Measurements from ENCODE around the gene GALNTL6. TPM values are rescaled to one million over a fixed set of nuclear protein-coding genes. Genes with fewer than 3 reads are reported as not detected.

Gene GALNTL6
- total RNA-seq, 6 donors from 2014 or later: 0.26 to 18.9 TPM; not detected in 4

- Histone ChIP-seq H3K4me3 (no peak overlapping the region), H3K36me3 (no peaks in the 10 kb centered on the region), H3K4me1 (peaks cover 0 to 3% (median 0%) of the 10 kb centered on the region in 4 donors), H3K9me3 (no peaks in the 10 kb centered on the region), H3K27me3 (no peaks in the 10 kb centered on the region), H3K27ac (no peak overlapping the region)
- WGBS, 2 donors: 56 to 58% methylated on average over 3 of the region's 3 CpGs
- DNase-seq (no peak), ATAC-seq (ENCODE audit: low FRiP score in 2 of 2) (no peak)
- TF ChIP-seq POLR2AphosphoS5 (IDR thresholded peaks at IDR 0.05): no peak
- no peak for TF ChIP-seq CTCF (IDR thresholded peaks at IDR 0.05)
- TF ChIP-seq EP300 (IDR thresholded peaks at IDR 0.05): no peak
- no peak for TF ChIP-seq POLR2A (IDR thresholded peaks at IDR 0.05)
Measured at GRCh38 chr4:172578712-172579111, 765.5 kb downstream of the GALNTL6 start.

- TF ChIP-seq EP300 (IDR thresholded peaks at IDR 0.05) (no peak), POLR2AphosphoS5 (IDR thresholded peaks at IDR 0.05) (no peak), POLR2A (IDR thresholded peaks at IDR 0.05) (no peak), CTCF (IDR thresholded peaks at IDR 0.05) (no peak)
- DNase-seq (no peak), ATAC-seq (ENCODE audit: low FRiP score in 2 of 2) (no peak)
- Histone ChIP-seq H3K27ac (no peak overlapping the region), H3K4me1 (no peaks in the 10 kb centered on the region), H3K9me3 (no peaks in the 10 kb centered on the region), H3K4me3 (no peak overlapping the region), H3K36me3 (no peaks in the 10 kb centered on the region), H3K27me3 (no peaks in the 10 kb centered on the region)
- 70 to 71% methylated on average over 2 of the region's 2 CpGs for WGBS, 2 donors
Measured at GRCh38 chr4:172584816-172585215, 771.6 kb downstream of the GALNTL6 start.

GRCh38 chr4:172596206-172596605 lies 783.0 kb downstream of the GALNTL6 start:
- no peaks in the 10 kb centered on the region for H3K4me1 ChIP-seq
- H3K36me3 ChIP-seq: no peaks in the 10 kb centered on the region
- ATAC-seq (ENCODE audit: low FRiP score in 2 of 2): no peak
- no peaks in the 10 kb centered on the region for H3K9me3 ChIP-seq
- no peaks in the 10 kb centered on the region for H3K27me3 ChIP-seq
- 55 to 63% methylated on average over 4 of the region's 4 CpGs for WGBS, 2 donors
- no peak overlapping the region for H3K4me3 ChIP-seq
- no peak for DNase-seq
- H3K27ac ChIP-seq: no peak overlapping the region
- TF ChIP-seq POLR2A (IDR thresholded peaks at IDR 0.05) (no peak), POLR2AphosphoS5 (IDR thresholded peaks at IDR 0.05) (no peak), EP300 (IDR thresholded peaks at IDR 0.05) (no peak), CTCF (IDR thresholded peaks at IDR 0.05) (no peak)

- Histone ChIP-seq H3K27me3 (no peaks in the 10 kb centered on the region), H3K27ac (no peak overlapping the region), H3K4me3 (no peak overlapping the region), H3K36me3 (no peaks in the 10 kb centered on the region), H3K9me3 (no peaks in the 10 kb centered on the region), H3K4me1 (no peaks in the 10 kb centered on the region)
- WGBS, 2 donors: 81 to 84% methylated on average over 4 of the region's 4 CpGs
- no peak for ATAC-seq (ENCODE audit: low FRiP score in 2 of 2)
- DNase-seq: no peak
- TF ChIP-seq POLR2AphosphoS5 (IDR thresholded peaks at IDR 0.05): no peak
- no peak for TF ChIP-seq POLR2A (IDR thresholded peaks at IDR 0.05)
Measured at GRCh38 chr4:172599554-172599953, 786.4 kb downstream of the GALNTL6 start.

GRCh38 chr4:172601195-172601594 lies 788.0 kb downstream of the GALNTL6 start:
- TF ChIP-seq POLR2A (IDR thresholded peaks at IDR 0.05): no peak
- no peak for TF ChIP-seq EP300 (IDR thresholded peaks at IDR 0.05)
- TF ChIP-seq CTCF (IDR thresholded peaks at IDR 0.05): no peak
- no peak for TF ChIP-seq POLR2AphosphoS5 (IDR thresholded peaks at IDR 0.05)
- no peak overlapping the region for H3K27ac ChIP-seq
- H3K9me3 ChIP-seq: no peaks in the 10 kb centered on the region
- no peaks in the 10 kb centered on the region for H3K36me3 ChIP-seq
- no peaks in the 10 kb centered on the region for H3K4me1 ChIP-seq
- no peak overlapping the region for H3K4me3 ChIP-seq
- DNase-seq: no peak
- H3K27me3 ChIP-seq: no peaks in the 10 kb centered on the region
- 53 to 56% methylated on average over 2 of the region's 2 CpGs for WGBS, 2 donors
- no peak for ATAC-seq (ENCODE audit: low FRiP score in 2 of 2)
